UCSD-AML1 (cell line): ENCODE data around the gene CDH2.

Experiments
- DNase-seq: peaks from one replicate; lab custom pipeline; 2025; ENCODE audit not compliant: unreplicated experiment; lab: John Stamatoyannopoulos, UW

The CDH2 gene

DNA sequence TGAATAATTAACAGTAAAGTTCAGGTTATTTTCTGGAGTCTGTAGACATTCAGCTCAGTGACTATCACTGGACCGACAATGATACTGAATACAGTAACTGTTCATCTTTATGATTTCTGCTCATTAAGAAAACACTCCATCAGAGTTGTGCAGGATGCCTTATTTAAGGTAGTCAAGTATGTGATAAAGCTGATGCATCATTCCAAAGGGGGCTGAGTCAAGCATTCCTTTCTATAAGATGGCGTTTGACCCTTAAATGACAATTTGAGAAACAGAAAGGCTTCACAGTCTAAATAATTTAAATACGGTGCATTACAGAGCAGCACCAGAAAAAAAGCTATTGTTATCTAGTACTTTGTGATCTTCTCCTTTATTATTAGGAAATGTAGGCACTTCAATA lies 131.1 kb downstream of the CDH2 start:
- no peak for DNase-seq

DNA sequence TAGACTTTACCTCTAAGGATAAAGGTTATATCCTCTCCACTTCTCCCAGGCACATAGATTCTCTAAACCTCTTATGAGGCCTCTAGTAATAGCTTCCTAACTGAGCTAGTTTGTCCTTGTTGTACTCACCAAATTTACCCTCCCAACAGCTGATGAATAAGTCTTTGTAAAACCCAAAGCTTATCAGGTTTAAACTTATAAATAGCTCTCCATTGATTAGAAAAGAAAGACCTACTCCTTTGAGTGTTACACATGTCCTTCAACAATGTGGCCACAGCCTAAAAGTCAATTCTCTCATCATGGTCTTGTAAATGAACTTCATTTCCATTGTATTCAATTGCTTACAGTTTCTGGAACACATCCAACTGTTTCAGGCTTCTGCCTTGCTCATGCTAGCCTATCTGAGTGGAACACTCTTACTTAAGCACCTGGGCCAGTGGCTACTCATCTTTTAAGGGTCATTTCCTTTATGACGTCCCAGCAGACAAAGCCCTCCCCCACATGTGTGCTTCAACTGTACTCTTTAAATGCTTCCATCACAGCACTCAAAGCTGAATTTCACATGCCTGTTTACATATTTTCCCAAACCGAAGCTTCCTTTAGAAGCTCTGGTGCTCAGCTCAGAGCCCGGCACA lies 131.6 kb downstream of the CDH2 start:
- DNase-seq, result no peak

DNA sequence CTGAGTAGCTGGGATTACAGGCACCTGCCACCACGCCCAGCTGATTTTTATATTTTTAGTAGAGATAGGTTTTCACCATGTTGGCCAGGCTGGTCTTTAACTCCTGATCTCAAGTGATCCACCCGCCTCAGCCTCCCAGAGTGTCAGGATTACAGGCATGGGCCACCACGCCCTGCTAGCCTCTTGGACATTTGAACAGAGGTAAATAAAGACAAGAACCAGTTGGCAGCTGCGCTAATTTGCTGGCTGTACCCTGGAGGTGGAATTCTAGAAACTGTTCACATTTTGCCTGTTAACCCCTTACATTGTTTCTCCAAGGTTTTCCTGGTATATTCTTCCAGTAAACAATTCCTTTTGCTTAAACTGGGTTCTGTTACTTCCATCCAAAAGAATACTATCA lies 132.9 kb downstream of the CDH2 start:
- no peak for DNase-seq

DNA sequence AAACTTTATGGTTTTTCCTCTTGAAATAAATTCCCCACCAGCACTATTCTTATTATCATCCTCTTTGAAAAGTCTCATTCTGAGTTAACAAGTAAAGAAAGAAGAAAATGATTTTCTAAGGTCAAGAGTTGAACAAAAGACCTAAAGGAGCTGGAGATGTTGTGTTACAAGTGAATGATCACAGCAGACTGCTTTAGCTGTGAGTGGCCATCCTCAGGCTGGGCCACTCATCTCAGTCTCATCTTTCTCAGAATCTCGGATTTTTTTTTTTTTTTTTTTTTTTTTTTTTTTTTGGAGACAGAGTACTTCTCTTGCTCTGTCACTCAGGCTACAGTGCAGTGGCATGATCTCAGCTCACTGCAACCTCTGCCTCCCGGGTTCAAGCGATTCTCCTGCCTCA lies 133.3 kb downstream of the CDH2 start:
- DNase-seq, result no peak

DNA sequence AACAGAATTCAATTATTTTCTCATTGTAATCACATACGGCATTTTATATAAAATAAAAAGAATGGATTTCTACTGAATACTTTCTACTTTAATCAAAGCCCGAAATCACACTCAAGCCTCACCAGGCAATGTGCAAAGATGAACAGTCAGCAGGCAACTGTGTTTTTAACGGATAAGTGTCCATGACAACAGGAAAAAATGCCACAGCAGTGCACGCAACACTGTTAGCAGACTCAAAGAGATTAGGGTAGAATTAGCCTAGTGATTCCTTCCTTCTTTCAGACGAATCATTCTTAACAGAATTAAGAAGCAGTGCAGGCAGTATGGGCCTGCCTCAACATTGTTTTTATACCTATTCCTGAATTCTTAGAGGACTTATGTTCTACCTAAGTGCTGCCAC lies 135.6 kb downstream of the CDH2 start:
- DNase-seq, result no peak

DNA sequence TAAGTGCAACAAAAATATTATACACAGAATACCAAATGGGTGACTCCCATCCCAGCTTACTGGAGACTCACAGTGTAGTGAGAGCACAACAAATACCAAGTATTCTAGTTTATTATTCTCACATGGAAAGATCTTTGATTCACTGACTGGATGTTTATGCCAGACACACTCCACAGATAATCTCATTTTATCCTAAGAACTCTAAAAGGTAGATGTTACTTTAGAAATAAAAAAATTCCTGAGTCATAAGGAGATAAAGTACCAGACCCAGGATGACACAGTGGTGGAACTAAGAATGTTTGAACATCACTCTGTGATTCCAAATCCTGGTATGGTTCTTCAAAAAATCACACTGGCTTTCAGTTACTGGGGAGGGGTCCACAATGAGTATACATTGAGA lies 136.2 kb downstream of the CDH2 start:
- DNase-seq, result no peak

DNA sequence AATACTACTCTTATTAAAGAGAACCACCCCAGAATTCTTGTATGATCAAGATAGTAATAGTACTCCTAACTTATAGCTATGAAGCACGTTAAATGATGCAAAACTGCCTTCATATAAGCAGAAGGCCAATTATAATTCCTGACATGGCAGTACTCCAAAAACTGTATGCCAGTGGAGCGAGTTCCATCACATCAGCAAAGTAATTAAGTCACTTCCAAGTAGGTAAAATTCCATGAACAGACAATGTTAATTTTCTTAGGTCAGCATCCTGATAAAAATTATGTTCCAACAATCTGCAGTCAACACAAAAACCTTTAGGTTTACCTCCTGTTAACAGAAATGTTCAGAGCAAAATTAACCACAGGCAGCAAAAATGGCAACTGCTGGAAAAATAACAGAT lies 136.7 kb downstream of the CDH2 start:
- DNase-seq, result no peak

DNA sequence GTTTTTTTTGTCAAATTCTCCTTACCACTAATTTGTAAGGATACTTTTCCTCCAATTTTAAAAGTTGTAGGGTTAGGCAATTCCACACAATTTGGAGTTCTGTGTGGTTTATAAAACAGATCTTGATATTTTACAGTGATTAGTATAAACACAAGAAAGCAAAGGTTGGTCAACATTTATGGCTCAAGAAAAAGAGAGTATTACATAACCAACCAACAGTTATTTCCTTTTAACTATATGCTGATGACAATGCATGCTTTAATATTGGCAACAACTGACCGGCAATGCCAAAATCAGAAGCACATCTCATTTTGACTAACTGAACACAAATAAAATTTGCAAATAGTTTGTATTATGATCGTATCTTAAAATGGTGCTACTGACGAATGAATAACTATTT lies 137.2 kb downstream of the CDH2 start:
- no peak for DNase-seq

DNA sequence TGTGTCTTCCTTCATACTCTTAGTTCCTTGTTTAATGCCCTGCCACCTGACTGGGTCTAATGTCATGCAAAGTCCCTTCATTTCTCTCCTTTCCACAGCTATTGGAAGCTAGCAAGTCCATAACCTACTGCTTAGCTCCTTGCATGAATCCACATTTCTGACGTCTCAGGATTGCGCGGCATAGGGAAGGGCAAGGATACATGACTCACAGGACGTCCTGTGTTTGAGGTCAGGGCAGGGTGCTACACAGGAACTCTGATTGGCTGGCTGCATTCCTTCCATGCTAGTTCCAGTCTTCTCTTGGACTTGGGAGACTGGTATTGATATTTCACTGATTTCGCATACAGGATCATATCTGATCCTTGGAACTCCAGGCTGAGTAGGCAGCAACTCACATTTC lies 137.9 kb downstream of the CDH2 start:
- no peak for DNase-seq

DNA sequence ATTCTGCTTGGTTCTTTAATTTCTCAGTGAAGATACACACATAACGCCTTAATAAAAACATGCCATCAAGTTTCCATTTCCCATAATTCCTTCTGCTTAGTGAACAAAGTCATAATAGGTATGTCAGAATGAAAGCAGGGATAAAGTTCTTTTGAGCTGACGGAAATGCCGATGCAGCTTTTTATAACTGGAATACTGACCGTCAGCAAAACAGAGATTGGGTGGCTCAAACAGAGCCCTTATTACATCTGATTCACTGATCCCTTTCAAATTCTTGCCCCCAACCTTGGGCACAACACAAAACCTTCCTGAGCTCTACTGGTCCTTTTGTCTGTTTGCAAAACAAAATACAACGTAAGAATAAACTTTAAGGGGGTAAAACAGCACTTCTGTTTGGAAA lies 140.4 kb downstream of the CDH2 start:
- no peak for DNase-seq

DNA sequence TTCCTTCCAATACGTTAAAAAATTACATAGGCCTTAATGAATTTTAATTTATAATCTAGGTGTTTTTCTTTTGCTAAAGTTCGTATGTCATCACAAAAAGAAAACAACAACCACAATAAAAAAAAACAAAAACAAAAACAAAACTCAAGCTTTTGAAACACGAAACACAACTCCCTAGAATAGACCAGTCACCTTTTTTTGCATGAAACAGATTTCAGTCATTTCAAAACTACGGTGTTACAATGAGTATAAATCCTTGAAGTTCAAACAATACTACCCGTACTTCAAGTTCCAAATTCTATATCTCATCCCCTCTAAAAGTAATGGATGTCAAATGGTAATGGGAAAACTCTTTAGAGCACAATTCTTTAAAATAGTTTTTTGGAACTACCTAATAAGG lies 142.4 kb downstream of the CDH2 start:
- no peak for DNase-seq

DNA sequence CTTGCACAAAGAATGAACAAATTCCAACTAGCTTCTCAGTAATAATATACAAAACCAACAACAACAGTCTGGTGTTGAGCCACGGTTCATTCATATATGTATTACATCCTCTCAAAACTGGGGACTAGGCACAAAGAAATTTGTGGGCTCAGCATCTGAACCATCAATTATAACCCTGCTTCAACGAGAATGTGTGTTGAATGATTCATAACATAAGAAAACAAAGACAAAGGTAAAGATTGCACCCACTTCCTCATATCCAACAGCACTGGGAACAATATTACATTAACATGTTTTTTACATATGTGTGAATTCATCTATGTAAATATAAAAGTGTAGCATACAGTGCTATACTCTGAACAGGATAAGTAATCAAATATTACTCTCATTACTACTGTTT lies 144.8 kb downstream of the CDH2 start:
- DNase-seq, result no peak

DNA sequence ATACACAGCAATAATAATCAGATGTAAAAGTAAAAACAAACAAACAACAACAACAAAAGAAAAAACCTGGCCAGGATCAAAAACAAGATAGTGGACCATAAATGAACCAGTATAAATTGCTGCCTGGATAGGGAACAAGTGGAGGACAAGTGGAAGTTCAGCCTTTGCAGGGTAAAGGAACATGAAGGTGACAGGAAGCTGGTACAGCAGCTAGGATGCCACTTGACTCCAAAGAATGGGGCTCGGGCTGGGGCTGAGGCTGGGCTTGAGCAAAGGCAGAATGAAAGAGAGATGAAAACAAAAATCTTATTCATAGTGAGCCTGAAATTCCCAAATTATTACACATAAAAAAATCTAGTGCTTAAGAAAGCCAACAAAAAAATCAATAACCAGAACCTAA lies 146.5 kb downstream of the CDH2 start:
- DNase-seq, result no peak

DNA sequence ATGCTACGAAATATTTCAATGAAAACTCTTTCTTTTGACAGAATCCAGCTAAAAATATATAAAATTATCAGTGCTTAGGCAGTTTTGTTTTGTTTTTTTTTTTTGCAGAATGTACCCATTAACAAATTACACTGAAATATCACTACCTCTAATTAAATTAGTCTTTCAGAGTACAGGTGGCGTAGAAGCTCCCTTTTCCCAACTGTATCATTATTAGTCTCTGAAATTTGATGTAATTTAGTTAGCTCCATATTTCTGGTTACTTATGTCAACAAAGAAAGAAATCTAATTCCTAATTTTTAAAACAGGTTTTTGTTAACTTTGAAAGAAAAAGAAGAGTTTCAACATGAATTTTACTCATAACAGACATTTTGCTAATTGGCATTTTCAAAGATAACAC lies 149.2 kb downstream of the CDH2 start:
- DNase-seq, result no peak

DNA sequence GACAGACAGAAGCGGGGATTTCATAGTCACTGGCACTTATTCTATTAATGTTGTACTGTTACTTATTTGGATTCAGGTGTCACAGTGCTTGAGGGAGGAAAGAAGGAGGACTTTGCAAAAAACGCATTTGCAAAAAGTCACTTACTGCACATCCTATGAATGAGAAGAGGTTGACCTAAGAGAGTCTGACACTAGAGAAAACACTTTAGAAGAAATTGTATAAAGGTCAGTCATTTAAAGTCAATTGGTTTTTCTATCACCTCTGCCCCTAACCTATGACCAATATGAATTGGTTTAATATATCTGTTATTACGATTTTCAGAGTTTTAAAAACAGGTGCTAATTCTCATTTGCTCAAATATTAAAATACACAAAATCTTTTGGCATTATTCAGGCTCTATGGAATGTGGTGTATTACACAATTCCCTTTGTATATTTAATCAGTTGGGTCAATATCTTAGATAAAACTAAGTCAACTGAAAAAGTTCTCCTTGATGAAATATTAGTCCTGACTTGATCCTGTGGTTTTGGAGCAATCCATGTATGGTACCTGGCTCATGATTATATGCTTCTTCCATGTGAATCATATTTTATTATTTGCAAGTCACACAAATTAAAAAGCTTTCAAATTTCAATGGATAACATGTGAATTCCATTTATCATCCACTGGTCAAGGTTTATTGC lies 157.4 kb downstream of the CDH2 start:
- DNase-seq, result no peak

DNA sequence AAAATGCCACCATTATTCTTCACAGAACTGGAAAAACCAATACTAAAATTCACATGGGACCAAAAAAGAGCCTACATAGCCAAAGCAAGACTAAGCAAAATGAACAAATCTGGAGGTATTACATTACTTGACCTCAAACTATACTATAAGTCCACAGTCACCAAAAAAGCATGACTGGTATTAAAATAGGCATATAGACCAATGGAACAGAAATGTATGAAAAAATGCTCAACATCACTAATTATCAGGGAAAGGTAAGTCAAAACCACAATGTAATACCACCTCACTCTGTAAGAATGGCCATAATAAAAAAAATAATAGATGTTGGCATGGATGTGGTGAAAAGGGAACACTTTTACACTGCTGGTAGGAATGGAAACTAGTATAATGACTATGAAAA lies 158.6 kb downstream of the CDH2 start:
- no peak for DNase-seq

DNA sequence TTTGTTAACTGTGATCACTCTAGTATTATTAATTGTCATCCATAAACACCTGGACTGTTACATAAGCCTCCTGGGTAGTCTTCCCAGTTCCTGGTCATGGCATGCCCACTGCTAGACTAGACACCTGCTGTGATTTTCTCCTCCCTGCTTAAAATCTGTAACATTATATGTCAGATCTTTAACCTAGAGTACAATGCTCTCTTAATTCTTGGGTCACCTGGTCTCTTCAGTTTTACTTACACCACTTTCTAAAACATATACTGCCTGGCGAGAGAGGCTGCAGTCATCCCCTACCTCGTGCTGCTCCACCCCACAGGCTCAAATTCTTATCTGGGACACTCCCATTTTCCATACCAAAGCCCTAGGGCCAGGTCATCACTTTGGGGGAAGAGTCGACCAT lies 161.3 kb downstream of the CDH2 start:
- no peak for DNase-seq

DNA sequence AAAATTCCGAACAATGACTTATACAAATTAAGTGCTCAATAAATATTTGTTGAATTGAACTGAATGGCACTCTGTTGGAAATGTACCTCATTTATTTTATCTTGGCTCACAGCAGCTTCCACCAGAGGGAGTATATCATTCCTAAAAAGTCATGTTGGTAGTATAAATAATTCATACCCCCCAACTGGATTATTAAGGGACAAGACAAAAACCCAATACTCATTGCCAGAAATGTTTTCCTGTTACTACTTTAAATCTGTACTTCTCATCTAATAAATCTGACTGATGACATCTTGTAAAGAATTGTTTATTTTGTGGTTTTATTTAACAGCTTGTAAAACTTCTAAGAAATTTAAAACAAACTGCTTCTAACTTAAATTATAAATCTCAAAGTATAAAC lies 163.9 kb downstream of the CDH2 start:
- DNase-seq, result no peak

DNA sequence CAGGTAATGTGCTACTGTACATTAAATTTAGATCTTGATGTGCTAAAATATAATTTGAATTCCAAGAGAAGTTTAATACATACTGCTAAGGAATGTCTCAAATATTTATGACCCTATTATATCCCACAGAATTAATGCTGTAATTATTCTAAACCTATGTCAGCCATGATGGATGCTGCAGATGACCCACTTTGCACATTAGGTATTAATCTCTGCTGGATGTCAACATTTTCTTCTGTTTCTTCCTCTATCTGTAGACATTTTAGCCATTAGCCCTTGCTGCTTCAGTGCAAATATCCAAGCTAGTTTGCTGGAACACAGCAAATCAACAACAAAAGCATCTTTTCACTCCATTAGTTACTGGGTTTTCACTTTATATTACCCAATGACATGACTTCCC lies 164.6 kb downstream of the CDH2 start:
- DNase-seq, result no peak

DNA sequence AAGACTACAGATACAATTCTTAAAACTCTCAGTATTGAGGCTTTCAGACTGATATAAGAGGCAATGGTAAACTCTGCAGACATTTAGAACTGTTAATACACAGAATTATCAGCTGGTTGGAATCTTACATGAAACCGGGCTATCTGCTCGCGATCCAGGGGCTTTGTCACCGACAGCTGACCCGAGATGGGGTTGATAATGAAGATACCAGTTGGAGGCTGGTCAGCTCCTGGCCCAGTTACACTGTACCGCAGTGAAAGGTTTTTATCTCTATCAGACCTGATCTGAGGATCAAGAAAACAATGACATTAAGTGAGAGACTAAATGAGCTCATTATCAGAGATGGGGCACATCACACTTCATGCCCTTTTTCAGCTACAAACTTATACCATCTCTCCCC lies 167.3 kb downstream of the CDH2 start:
- no peak for DNase-seq

DNA sequence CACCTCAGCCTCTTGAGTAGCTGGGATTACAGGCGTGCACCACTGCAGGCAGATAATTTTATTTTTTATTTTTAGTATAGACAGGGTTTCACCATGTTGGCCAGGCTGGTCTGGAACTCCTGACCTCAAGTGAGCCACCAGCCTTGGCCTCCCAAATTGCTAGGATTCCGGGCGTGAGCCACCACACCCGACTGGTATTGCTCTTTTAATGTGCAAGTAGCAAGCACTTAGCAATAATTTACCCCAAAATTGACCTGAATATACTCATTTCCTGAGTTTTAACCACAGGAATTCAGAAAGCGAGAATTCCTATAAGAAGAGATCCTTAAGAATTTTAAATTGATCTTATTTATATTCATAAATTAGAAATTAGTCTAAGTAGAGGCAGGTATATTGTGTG lies 169.1 kb downstream of the CDH2 start:
- DNase-seq, result no peak

DNA sequence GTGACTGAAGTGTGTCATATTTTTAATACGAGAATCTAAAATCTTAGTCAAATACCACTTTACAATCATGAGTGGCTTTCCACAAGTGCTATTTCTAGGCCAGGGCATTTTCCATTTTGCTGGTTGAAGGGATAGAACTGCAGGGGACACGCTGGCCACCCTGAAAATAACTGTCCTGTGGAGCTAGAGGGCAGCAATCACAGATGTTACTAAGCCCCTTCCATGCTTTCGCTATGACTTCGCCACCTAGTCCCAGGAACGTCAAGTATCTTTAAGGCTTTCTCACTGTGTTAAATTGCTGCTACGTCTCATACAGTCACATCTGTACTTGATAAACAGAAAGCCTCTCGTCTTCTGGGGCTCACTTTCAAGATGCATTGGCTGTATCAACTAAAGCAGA lies 171.8 kb downstream of the CDH2 start:
- no peak for DNase-seq

DNA sequence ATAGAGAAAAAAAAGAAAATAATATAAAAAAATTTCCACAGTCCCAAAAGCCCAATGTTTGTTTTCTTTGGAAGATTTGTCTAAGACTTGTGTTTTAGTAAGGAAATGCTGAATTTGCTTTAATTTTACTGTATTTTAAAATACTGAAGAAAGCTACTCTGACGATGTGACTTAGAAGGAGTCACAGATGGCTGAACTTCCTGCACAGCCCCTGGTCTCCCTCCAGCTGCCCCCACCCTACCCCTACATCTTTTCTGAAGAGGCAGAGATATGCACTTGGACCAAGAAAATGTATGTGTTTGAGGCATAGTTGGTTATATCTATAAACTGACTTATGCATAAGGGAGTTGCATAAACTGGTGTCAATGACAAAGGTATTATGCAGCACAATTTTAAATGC lies 172.3 kb downstream of the CDH2 start:
- DNase-seq, result no peak
